Measurements from ENCODE around the gene CPM. TPM values are rescaled to one million over a fixed set of nuclear protein-coding genes. Genes with fewer than 3 reads are reported as not detected.

Gene CPM
- total and polyA plus RNA-seq, 8 donors = 5.7 to 103 (median 45.8) TPM

- H3K27ac ChIP-seq = no peak overlapping the region
- H3K4me3 ChIP-seq = no peak overlapping the region
- no peaks in the 10 kb centered on the region for H3K4me1 ChIP-seq
- intact Hi-C loops (cut with DNase I; ENCODE audit: low total_unique reads) = no loop called here
- H3K27me3 ChIP-seq = no peaks in the 10 kb centered on the region
- no peaks in the 10 kb centered on the region for H3K9me3 ChIP-seq
- DNase-seq = no peak
- TF ChIP-seq POLR2AphosphoS5 (IDR thresholded peaks at IDR 0.05) = no peak
- TF ChIP-seq POLR2A (IDR thresholded peaks at IDR 0.05) = no peak
- no peak for TF ChIP-seq CTCF (IDR thresholded peaks at IDR 0.05)
- no peak for TF ChIP-seq EP300 (IDR thresholded peaks at IDR 0.05)
- no peaks in the 10 kb centered on the region for H3K36me3 ChIP-seq
Observed at GRCh38 chr12:68970306-68970705, 37.3 kb upstream of the CPM start.

GRCh38 chr12:68967046-68967445 lies 34.1 kb upstream of the CPM start:
- Histone ChIP-seq H3K4me3 (no peak overlapping the region), H3K36me3 (no peaks in the 10 kb centered on the region), H3K27me3 (no peaks in the 10 kb centered on the region), H3K27ac (no peak overlapping the region), H3K9me3 (no peaks in the 10 kb centered on the region), H3K4me1 (peaks cover 0 to 11% (median 0%) of the 10 kb centered on the region in 4 donors)
- 78 to 94% (median 90%) methylated on average over 3 of the region's 3 CpGs for WGBS, 5 donors
- DNase-seq = no peak
- intact Hi-C loops (cut with DNase I; ENCODE audit: low total_unique reads) = no loop called here
- no peak for TF ChIP-seq EP300 (IDR thresholded peaks at IDR 0.05)

- no peak for TF ChIP-seq POLR2A (IDR thresholded peaks at IDR 0.05)
- no peak for TF ChIP-seq CTCF (IDR thresholded peaks at IDR 0.05)
- TF ChIP-seq POLR2AphosphoS5 (IDR thresholded peaks at IDR 0.05) = no peak
- no peak for TF ChIP-seq EP300 (IDR thresholded peaks at IDR 0.05)
- H3K27ac ChIP-seq = peak overlapping the region in 1 of 5 donors; percentile 65
- intact Hi-C loops (cut with DNase I; ENCODE audit: low total_unique reads) = no loop called here
Observed at GRCh38 chr12:68963856-68964745, 31.1 kb upstream of the CPM start.

GRCh38 chr12:68962877-68963855 lies 30.2 kb upstream of the CPM start:
- WGBS, 5 donors = 49 to 66% (median 54%) methylated on average over 5 of the region's 5 CpGs
- DNase-seq = no peak
- peak overlapping the region in 3 of 5 donors; percentile 29 to 65 (median 56) for H3K27ac ChIP-seq

More at GRCh38 chr12:68963856-68964745, 31.1 kb upstream of the CPM start:
- Histone ChIP-seq H3K9me3 (no peaks in the 10 kb centered on the region), H3K4me3 (no peak overlapping the region), H3K27me3 (no peaks in the 10 kb centered on the region), H3K4me1 (peaks cover 0 to 11% (median 0%) of the 10 kb centered on the region in 4 donors), H3K36me3 (no peaks in the 10 kb centered on the region)
- 92 to 95% (median 94%) methylated on average over 7 of the region's 7 CpGs for WGBS, 5 donors
- DNase-seq = no peak

More at GRCh38 chr12:68962877-68963855, 30.2 kb upstream of the CPM start:
- Histone ChIP-seq H3K4me3 (no peak overlapping the region), H3K27me3 (no peaks in the 10 kb centered on the region), H3K4me1 (peaks cover 0 to 11% (median 0%) of the 10 kb centered on the region in 4 donors), H3K36me3 (no peaks in the 10 kb centered on the region), H3K9me3 (no peaks in the 10 kb centered on the region)
- intact Hi-C loops (cut with DNase I; ENCODE audit: low total_unique reads) = no loop called here
- no peak for TF ChIP-seq POLR2AphosphoS5 (IDR thresholded peaks at IDR 0.05)
- no peak for TF ChIP-seq EP300 (IDR thresholded peaks at IDR 0.05)
- TF ChIP-seq CTCF (IDR thresholded peaks at IDR 0.05) = no peak
- TF ChIP-seq POLR2A (IDR thresholded peaks at IDR 0.05) = no peak
